ENCODE measurements around the gene CCDC88C. TPM values are rescaled to one million over a fixed set of nuclear protein-coding genes. Genes with fewer than 3 reads are reported as not detected.

The CCDC88C gene
- polyA plus RNA-seq, 3 donors: 35.8 to 45.9 (median 37.3) TPM

DNA sequence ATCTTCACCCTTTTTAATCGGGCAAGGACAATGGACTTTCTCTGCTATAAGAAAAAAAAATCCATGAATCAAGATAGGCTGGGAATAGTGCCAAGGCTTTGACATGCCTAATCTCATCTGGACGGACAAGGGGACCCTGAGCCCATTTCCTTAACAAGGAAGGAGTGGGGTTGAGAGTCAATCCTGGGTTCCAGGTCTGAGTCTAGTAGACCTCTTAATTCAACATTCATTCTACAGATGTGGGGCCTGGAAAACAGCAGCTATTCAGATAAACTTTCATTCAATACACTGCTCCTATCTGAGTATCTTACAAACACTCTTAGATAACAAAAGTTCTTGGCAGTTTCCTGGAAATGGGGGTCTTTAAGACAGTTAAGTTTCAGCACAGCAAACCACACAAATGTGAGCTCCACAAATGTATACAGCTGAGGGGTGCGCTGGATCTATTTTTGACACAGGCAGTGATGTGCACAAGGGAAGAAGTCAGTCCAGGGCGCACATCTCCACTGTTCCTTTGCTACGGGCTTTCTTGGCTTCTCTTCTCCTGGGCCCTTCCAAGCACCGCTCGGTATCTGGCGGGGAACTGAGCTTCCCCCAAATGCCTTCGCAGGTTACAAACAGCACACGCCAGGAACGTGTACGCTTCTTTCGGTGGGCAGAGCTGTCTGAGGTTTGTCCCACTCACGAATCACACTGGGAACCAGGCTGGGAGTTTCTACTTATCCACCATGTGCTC is 90.9 kb downstream of the CCDC88C start:
- no peak for DNase-seq (ENCODE audit: extremely low read depth in 1 of 11, low read depth in 9 of 11, low spot score in 4 of 11)

DNA sequence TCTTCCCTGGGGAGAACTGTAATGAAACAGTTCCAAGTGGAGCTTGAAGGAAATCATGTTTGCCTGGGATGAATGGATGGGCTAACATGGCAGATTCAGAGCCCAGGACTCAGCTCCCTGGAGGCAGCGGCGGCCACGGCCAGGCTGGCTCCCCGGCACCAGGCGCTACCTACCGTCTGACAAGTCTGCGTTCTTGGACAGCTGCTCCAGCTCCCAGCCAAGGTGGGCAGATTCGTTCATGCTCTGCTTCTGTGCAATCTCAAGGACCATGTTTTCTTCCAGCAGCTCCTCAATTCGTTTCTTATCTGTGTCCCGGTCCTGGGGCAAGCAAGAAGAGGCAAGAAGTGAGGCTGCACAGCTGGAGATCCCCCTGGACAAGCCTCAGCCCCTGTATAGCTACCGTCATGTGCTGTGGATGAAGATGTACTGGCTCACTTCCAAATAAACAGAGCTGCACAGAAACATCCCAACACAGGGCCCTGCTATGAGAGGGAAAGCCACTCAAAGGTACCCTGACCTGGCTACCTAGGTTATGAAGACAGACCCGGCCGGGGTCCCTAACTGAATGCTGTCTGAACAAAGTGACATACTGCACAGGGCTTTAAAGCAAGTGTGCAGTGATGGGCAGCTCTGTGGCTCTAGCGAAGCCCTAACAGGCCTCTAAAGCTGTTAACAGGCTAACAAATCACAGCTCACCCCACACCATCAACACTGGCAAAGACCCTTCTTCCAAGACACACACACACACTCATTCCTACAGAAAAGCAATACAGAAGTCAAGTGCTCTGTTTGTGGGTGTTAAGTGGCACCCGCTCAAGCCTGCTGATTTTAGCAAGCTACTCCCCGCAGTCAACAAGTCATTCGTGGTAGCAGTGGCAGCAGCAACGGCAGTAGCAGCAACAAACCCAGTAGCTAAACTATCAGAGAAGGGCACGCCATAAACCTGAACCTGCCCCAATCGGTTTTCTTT is 92.7 kb downstream of the CCDC88C start:
- no peak for DNase-seq (ENCODE audit: extremely low read depth in 1 of 11, low read depth in 9 of 11, low spot score in 4 of 11)

DNA sequence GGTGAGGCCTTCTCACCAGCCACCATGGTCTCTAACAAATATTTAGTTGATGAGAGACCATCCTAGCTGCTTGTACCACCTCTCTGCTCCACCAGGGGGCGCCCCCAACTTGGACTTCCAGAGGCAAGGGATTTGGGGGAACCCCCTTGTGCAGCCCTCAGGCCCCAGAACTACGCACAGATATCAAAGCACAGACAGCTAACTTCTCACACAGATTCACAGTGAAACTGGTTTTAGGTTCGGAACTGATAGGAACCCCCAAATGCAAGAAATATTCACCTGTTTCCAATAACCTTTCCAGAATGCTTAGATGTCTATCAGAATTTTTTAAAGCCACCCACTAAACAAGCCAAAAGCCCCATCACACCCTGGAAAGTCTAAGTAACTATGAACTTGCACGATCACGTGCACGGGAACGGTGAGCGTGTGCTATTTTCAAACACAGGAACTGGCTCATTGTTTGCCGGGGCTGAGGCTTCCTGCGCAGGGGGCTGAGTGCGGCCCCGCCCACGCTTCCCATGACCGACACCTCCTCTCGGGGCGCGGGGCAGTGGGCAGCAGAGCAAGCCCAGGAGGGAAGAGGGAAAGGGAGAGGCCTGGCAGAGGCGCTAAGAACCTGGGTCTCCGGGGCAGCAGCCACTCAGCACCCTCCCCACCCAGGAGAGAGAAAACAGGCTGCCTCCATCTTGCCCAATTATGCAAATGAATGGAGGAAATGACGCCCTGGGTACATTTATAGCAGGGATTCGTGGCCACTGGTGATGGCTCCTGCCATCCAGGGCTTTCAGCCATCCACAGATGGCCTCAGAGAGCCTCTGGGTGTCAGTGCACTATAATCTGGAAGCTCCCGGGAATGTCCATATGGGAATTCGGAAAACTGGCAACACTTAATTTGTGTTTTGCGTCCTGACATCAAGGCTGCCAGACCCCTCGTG is 93.7 kb downstream of the CCDC88C start:
- peak in 4 of 11 donors; percentile 53 to 70 (median 66) for DNase-seq (ENCODE audit: extremely low read depth in 1 of 11, low read depth in 9 of 11, low spot score in 4 of 11)

DNA sequence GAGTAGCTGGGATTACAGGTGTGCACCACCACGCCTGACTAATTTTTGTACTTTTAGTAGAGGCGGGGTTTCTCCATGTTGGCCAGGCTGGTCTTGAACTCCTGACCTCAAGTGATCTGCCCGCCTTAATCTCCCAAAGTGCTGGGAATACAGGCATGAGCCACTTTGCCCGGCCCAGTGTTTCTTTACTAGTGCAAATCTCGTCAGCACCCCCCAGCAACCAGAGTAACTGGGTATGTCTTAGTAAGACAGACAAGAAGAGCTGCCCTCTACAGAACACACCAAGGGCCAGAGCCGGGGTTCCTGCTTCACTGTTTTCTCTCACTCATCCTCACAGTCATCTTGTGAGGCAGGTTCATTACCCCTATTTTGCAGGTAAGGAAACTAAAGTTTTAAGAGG is 94.6 kb downstream of the CCDC88C start:
- DNase-seq (ENCODE audit: extremely low read depth in 1 of 11, low read depth in 9 of 11, low spot score in 4 of 11): no peak

DNA sequence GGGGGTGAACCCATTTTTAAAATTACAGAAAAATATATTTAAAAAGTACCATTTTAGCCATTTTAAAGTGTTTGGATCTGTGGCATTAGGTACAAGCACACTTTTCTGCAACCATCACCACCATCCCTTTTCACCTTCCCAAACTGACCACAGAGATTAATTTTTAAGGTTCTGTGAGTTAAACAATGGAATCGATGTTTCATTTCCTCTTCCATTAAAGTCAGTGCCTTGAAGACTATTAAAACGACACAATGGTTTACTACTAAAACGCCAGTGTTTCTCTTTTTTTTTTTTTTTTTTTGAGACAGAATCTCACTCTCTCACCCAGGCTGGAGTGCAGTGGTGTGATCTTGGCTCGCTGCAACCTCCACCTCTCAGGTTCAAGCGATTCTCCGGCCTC is 95.0 kb downstream of the CCDC88C start:
- DNase-seq (ENCODE audit: extremely low read depth in 1 of 11, low read depth in 9 of 11, low spot score in 4 of 11): no peak

DNA sequence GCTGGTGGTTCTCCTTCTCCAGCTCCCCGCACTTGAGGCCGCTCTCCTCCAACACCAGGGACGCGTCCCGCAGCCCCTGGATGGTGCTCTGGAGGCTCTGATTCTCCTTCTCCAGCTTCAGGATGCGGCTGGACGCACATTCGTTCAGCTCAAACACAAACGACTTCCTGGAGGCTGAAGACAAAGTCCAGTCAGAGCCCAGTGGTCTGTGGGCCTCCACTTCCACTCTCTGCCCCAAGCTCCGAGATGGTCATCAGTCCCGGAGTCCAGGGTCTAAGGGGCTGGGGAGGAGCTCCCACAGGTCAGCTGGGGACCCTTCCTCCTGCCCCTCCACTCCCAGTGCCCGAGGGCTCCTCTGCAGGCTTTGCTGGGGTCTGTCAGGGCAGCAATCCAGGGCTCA is 96.5 kb downstream of the CCDC88C start:
- no peak for DNase-seq (ENCODE audit: extremely low read depth in 1 of 11, low read depth in 9 of 11, low spot score in 4 of 11)

DNA sequence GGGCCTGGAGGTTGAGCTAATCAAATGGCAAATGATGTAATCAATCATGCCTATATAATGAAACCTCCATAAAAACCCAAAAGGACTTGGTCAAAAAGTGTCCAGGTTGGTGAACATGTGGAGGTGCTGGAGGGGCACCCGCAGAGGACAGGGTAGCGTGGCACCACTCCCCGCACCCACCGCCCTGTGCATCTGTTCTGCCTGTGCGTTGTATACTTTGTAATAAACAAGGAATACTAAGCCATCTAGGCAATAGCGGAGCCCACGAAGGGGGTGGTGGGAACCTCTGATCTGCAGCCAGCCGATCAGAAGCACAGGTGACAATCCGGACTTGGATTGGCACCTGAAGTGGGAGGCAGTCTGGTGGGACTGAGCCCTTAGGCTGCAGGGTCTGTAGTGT is 97.4 kb downstream of the CCDC88C start:
- no peak for DNase-seq (ENCODE audit: extremely low read depth in 1 of 11, low read depth in 9 of 11, low spot score in 4 of 11)

DNA sequence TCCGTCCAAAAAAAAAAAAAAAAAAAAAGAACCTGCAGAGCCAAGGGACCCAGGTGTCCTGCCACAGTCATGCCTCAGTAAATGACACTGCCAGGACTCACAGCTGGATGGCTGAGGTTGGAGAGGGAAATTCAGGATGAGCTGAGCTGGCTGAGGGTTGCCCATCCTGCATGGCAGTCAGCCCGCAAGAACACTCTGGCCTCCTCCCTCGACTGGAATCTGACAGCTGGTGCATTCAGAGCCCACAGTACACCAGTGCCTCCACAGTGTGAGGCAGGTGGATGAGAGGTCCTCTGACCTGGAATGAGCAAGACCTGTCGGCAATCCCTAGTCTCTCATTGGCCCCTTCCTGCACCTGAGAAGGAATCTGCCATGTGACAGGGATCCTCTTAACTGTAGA is 98.7 kb downstream of the CCDC88C start:
- DNase-seq (ENCODE audit: extremely low read depth in 1 of 11, low read depth in 9 of 11, low spot score in 4 of 11): no peak

DNA sequence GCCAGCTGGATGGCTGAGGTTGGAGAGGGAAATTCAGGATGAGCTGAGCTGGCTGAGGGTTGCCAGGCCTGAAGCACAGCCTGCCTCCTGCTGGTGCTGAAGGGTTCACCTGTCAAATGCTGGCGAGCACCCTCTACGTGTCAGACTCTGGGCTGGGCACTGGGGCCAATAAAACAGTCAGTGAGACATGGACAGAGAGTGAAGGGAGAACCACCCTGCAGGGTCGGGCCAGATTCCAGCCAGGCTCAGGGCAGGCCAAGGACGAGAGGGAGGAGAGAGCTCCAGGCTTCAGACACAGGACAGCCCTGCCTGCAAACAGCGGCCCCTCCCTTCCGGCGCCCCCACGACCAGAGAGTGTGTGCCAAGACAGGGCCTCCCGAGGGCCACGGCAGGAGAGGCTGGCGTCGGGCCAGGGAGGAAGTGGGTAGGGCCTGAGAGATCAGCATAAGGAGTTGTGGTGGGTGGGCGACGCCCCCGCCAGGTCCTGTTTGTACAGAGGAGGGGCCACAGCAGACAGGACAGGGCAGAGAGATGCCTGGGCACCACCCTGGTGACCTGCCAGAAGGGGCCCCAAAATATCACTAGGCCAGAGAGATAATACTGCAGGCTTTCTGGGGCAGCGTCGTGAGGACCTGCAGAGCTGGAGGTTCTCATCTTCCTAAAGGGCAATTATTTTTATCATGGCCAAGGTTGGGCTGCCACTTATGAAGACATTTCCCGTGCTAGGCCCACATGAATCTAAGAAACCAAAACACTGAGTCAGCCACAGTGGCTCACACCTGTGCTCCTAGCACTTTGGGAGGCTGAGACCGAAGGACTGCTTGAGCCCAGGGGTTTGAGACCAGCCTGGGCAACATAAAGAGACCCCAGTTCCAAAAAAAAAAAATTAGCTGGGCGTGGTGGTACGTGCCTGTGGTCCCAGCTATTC is 100.0 kb downstream of the CCDC88C start:
- DNase-seq (ENCODE audit: extremely low read depth in 1 of 11, low read depth in 9 of 11, low spot score in 4 of 11): no peak

DNA sequence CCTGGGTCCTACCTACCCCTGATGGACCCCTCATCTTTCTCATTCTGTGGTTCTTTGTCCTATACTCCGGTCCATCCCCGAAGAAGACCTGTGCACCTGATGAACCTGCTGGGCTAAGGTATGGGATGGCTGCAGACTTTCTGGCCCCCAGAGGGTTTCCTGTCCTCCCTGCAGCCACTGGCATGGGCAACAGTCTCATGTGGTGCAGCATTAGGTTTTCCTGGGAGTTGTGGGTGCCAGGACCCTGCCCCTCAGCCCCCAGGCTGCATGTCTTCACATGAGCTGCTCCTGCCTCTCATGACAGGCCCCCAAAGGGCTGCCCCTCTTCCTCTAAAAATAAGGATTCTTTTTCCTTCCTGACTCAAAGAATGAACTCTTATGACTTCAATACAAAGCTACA is 100.9 kb downstream of the CCDC88C start:
- DNase-seq (ENCODE audit: extremely low read depth in 1 of 11, low read depth in 9 of 11, low spot score in 4 of 11): no peak

DNA sequence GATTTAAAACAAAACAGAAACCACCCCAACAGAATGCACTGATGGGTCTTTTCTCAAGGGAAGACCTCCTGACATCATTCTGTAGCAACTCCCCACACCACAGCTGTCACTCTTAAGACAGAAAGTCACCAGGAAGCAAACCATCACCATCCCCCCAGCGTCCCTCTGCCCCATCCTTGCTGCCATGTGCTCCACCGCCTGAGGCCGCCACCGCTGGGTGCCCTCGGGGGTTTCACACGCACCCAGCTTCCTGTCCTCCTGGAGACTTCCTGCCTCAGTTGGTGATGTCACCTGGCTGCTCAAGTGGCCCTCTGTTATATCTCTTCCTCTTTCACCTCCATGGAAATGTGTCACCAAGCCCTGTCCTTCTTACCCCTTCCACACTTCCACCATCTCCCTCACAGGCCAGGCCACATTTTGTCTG is 101.8 kb downstream of the CCDC88C start:
- no peak for DNase-seq (ENCODE audit: extremely low read depth in 1 of 11, low read depth in 9 of 11, low spot score in 4 of 11)

DNA sequence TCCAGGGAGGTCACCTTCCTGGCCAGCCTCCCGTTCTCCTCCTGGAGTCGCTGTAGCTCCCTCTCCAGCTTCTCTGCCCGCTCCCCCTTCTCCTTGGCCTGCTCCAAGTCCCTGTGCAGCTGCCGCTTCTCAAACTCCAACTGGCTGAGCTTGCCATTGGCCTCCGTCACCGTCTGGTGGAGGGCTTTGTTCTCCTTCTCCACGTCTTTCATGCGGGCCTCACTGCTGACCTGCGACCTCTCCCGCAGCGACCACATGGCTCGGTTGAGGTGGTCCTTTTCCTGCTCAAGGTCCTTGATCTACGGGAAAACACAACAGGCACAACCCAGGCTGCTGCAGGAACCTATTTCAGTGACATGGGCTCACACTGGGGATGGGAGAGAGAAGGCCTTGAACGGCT is 103.8 kb downstream of the CCDC88C start:
- no peak for DNase-seq (ENCODE audit: extremely low read depth in 1 of 11, low read depth in 9 of 11, low spot score in 4 of 11)

DNA sequence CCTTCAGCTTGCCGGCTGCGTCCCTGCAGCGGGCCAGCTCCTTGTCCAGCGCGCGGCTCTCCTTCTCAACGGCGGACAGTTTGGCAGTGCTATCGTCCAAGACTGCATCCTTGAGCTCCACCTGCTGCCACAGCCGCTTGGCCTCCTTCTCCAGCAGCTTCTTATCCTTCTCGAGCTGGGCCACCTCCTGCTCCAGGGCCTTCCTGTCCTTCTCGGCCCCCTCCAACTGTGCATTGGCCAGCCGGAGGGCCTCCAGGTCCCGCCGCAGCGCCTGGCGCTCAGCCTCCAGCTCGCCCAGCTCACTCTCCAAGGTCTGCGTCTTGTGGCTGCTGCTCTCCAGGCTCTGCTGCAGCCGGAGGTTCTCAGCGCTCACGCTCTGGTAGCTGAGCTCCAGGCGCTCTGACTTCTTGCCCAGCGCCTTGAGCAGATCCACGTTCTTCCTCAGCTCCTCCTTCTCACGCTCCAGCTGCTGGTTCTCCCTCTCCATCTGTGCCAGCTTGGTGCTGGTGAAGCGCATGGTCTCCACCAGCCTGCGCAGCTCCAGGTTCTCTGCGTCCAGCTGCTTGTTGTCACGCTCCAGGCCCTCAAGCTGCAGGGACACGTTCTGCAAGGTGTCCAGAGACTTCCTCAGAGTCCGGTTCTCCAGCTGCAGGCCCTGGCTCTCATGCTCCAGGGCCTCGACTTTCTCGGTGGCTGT is 104.3 kb downstream of the CCDC88C start:
- no peak for DNase-seq (ENCODE audit: extremely low read depth in 1 of 11, low read depth in 9 of 11, low spot score in 4 of 11)

DNA sequence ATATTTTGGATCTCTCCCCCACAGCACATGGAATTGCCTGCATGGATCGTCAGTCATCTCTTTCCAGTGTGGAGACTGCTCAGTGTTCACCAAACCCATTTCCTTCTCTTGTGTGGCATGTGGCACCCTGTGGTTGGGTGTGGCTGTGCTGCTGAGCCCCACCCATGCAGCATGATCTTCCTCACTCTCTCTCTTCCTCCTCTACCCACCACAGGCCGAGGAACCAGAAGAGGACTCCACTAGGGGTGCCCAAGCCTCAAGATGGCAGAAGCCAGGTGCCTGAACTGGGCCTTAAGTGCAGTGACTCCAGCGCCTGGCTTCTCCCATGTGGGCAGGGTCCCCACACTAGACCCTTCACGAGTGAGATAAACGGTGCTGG is 106.3 kb downstream of the CCDC88C start:
- DNase-seq (ENCODE audit: extremely low read depth in 1 of 11, low read depth in 9 of 11, low spot score in 4 of 11): no peak

DNA sequence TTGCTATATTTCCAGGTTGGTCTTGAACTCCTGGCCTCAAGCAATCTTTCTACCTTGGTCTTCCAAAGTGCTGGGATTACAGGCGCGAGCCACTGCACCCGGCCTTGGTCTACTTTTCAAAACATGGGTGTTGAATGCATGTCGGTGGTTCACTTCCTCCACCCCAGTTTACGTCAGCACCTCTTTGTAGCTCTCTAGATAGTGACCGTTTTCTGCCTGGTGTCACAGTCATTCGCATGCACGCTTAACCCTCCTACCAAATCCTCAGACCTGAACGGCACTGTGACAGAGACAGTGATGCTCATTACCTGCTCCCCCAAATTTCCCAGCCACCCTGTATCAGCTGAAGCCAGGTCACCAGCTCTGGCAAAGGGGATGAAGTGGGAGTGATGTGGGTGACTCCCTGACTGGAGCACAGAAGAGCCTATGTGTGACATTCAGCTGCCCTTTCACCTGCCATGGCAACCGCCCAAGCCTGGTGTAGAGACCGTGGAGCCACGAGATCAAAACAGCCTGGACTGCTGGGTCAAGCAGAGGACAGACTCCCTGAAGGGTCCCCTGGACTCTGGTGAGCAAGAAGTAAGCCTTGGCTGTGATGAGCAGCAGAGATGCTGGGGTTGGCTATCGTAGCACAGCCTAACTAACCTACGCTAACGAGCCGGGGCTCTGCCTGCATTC is 106.9 kb downstream of the CCDC88C start:
- no peak for DNase-seq (ENCODE audit: extremely low read depth in 1 of 11, low read depth in 9 of 11, low spot score in 4 of 11)

DNA sequence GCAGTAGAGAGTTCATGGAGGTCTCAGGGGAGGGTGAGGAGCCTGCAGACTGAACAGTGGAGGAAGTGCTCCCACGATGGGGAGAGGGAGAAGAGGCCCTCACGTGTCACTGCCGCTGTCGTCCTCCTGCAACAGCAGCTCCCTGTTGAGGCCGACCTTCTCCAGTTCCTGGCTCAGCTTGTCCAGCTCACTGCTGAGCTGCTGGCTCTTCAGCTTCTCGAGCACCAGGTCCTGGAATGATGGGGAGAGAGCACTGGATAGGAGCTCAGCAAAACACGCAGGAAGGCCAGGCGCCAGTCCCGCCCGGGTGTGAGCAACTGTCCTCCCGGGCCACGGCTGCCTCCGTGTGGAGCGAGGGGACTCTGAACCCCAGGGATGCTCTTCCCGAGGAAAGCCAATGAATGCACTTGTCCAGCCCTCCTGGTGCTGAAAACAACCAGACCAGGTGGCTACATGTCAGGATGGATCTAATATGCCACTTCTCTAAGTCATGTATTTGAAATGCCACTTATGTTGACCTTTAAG is 107.8 kb downstream of the CCDC88C start:
- DNase-seq (ENCODE audit: extremely low read depth in 1 of 11, low read depth in 9 of 11, low spot score in 4 of 11): no peak

DNA sequence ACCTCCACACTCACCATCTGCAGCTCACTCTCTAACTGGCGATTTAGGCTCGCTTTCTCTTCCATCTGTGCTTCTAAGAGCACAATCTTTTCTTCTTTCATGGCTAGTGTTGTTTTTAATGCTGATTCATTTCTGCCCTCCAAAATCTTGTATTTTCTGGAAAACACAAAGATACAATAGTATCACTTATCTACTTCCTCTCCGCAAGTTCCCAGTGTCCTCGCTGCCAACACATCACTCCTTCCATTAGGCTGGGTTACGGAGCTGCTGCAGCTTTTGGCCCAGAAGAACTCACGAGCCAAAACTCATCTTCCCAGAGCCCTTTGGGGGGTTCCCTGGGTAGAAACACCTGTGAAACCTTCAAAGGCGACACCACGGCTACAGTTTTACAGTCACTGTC is 109.3 kb downstream of the CCDC88C start:
- DNase-seq (ENCODE audit: extremely low read depth in 1 of 11, low read depth in 9 of 11, low spot score in 4 of 11): no peak

Data from renal cortex interstitium (tissue), 11 donors.